H1 (cell line): ENCODE measurements around the gene STAC2. TPM values are rescaled to one million over a fixed set of nuclear protein-coding genes. Genes with fewer than 3 reads are reported as not detected.

Experiments
- CTCF ChIA-PET: fragments of 300-600 bp; sonication (Branson Sonifier 250); formaldehyde crosslinking; loops from one replicate; lab custom pipeline; 2021; ENCODE audit not compliant: partially characterized antibody; lab: Charles Lee
- POLR2A ChIA-PET: fragments of 300-600 bp; sonication (Branson Sonifier 250); formaldehyde crosslinking; loops from one replicate; lab custom pipeline; 2021; ENCODE audit warnings: inconsistent platforms; ENCODE audit not compliant: partially characterized antibody; lab: Charles Lee
- DNase-seq, 2 experiments: peaks; one replicate each; pipeline versions ENCODE4 v3.0.0 to v3.0.0-alpha.2; 2010 to 2022; ENCODE audit warnings: low spot score in 2 of 2, low read depth in 1 of 2, mixed read lengths in 1 of 2
- FAIRE-seq: peaks from 2 replicates; lab custom pipeline; 2011; peaks lifted over from hg19 to GRCh38; lab: Jason Lieb, UNC
- H2AFZ ChIP-seq: 2 replicates; pipeline ENCODE4 v1.8.1; 2012; ENCODE audit warnings: low read length, inconsistent platforms
- H2AK5ac ChIP-seq: 2 replicates; pipeline ENCODE4 v1.6.1; 2013; ENCODE audit warnings: low read depth, low read length
- H2BK120ac ChIP-seq: replicated peaks from 2 replicates; pipeline ENCODE3; 2013; ENCODE audit warnings: low read depth, low read length, inconsistent platforms
- H2BK12ac ChIP-seq: 2 replicates; pipeline ENCODE4 v1.6.1; 2013; ENCODE audit warnings: low read depth, low read length
- H2BK15ac ChIP-seq: 2 replicates; pipeline ENCODE4 v1.6.1; 2013; ENCODE audit warnings: low read length
- H2BK20ac ChIP-seq: 2 replicates; pipeline ENCODE4 v1.6.1; 2013; ENCODE audit warnings: low read length
- H2BK5ac ChIP-seq: 2 replicates; pipeline ENCODE4 v1.6.1; 2013; ENCODE audit warnings: low read depth, low read length
- H3K14ac ChIP-seq: 2 replicates; pipeline ENCODE4 v1.6.1; 2013; ENCODE audit warnings: inconsistent platforms; ENCODE audit not compliant: insufficient read length
- H3K18ac ChIP-seq: 2 replicates; pipeline ENCODE4 v1.6.1; 2013; ENCODE audit warnings: low read length; ENCODE audit errors: extremely low read depth
- H3K23ac ChIP-seq: 2 replicates; pipeline ENCODE4 v1.6.1; 2013; ENCODE audit warnings: inconsistent platforms; ENCODE audit not compliant: insufficient read length
- H3K23me2 ChIP-seq: 2 replicates; pipeline ENCODE4 v1.6.1; 2013; ENCODE audit warnings: low read depth, low read length
- H3K27ac ChIP-seq: 2 replicates; pipeline ENCODE4 v1.6.1; 2011; ENCODE audit warnings: low read depth, low read length, inconsistent platforms
- H3K27me3 ChIP-seq, 4 experiments: replicated peaks in 1 of 4; 1 replicate in 1 of 4; 2 replicates in 3 of 4; pipeline versions ENCODE4 v1.6.1 to v1.8.1; 2011 to 2013; ENCODE audit warnings: low read length in 3 of 4, mild to moderate bottlenecking in 3 of 4, inconsistent platforms in 2 of 4, mixed read lengths in 2 of 4, moderate library complexity in 1 of 4; ENCODE audit not compliant: control insufficient read depth in 3 of 4, insufficient read depth in 3 of 4; ENCODE audit errors: extremely low read depth in 1 of 4
- H3K36me3 ChIP-seq, 4 experiments: 2 replicates each; pipeline versions ENCODE4 v1.6.1 to v1.8.1; 2011 to 2013; ENCODE audit warnings: mild to moderate bottlenecking in 4 of 4, low read length in 3 of 4, moderate library complexity in 2 of 4, control low read depth in 1 of 4, inconsistent platforms in 1 of 4; ENCODE audit not compliant: insufficient read depth in 4 of 4, control insufficient read depth in 2 of 4
- H3K4ac ChIP-seq: replicated peaks from 2 replicates; pipeline ENCODE3; 2013; ENCODE audit warnings: low read length, low read depth, mixed read lengths, inconsistent platforms; ENCODE audit not compliant: insufficient read length
- H3K4me1 ChIP-seq, 4 experiments: replicated peaks in 1 of 4; 1 replicate in 1 of 4; 2 replicates in 3 of 4; pipeline versions ENCODE4 v1.6.1 to v1.8.1; 2011 to 2013; ENCODE audit warnings: low read length in 3 of 4, inconsistent platforms in 2 of 4, mixed read lengths in 1 of 4; ENCODE audit not compliant: insufficient read depth in 4 of 4, control insufficient read depth in 3 of 4
- H3K4me2 ChIP-seq, 2 experiments: 2 replicates each; pipeline versions ENCODE4 v1.6.1 to v1.8.1; 2011 to 2013; ENCODE audit warnings: low read depth in 2 of 2, low read length in 2 of 2, control low read depth in 1 of 2, inconsistent platforms in 1 of 2, mild to moderate bottlenecking in 1 of 2; ENCODE audit not compliant: insufficient read depth in 1 of 2
- H3K4me3 ChIP-seq, 4 experiments: fragments of 200-600, 300-600 bp in 1 of 4; sonication (generic), shearing (Covaris generic), sonication (Bioruptor Twin) in 1 of 4; 2 replicates each; pipeline versions ENCODE4 v1.5.1 to v1.8.1; 2011 to 2016; ENCODE audit warnings: low read length in 4 of 4, low read depth in 3 of 4, control low read depth in 2 of 4, inconsistent platforms in 2 of 4, mild to moderate bottlenecking in 2 of 4, mixed read lengths in 1 of 4, moderate library complexity in 1 of 4; ENCODE audit not compliant: insufficient read depth in 2 of 4; ENCODE audit errors: extremely low read depth in 1 of 4
- H3K56ac ChIP-seq: replicated peaks from 2 replicates; pipeline ENCODE3; 2013; ENCODE audit warnings: low read depth, mild to moderate bottlenecking, mixed read lengths, low read length, inconsistent platforms; ENCODE audit not compliant: insufficient read length
- H3K79me1 ChIP-seq: 2 replicates; pipeline ENCODE4 v1.6.1; 2013; ENCODE audit warnings: low read depth, low read length, control low read depth
- H3K79me2 ChIP-seq, 2 experiments: 2 replicates each; pipeline versions ENCODE4 v1.6.1 to v1.8.1; 2012 to 2013; ENCODE audit warnings: low read length in 2 of 2, mild to moderate bottlenecking in 2 of 2, inconsistent platforms in 1 of 2; ENCODE audit not compliant: insufficient read depth in 2 of 2, control insufficient read depth in 1 of 2
- H3K9ac ChIP-seq, 4 experiments: replicated peaks in 1 of 4; 1 replicate in 1 of 4; 2 replicates in 3 of 4; pipeline versions ENCODE4 v1.6.1 to v1.8.1; 2011 to 2013; ENCODE audit warnings: low read depth in 3 of 4, low read length in 3 of 4, control low read depth in 2 of 4, mild to moderate bottlenecking in 2 of 4, moderate library complexity in 2 of 4, inconsistent platforms in 1 of 4; ENCODE audit errors: extremely low read depth in 1 of 4
- H3K9me3 ChIP-seq, 2 experiments: 2 replicates each; pipeline versions ENCODE4 v1.6.1 to v1.8.1; 2012 to 2013; ENCODE audit warnings: mild to moderate bottlenecking in 2 of 2, moderate library complexity in 2 of 2, control low read depth in 1 of 2, inconsistent platforms in 1 of 2, low read depth in 1 of 2, low read length in 1 of 2, mixed read lengths in 1 of 2; ENCODE audit not compliant: insufficient read depth in 2 of 2
- H4K20me1 ChIP-seq, 2 experiments: replicated peaks in 1 of 2; 2 replicates each; pipeline versions ENCODE3 to v1.8.1; 2011 to 2013; ENCODE audit warnings: inconsistent platforms in 2 of 2, low read length in 2 of 2, mild to moderate bottlenecking in 1 of 2; ENCODE audit not compliant: insufficient read depth in 2 of 2, control insufficient read depth in 1 of 2
- H4K5ac ChIP-seq: 2 replicates; pipeline ENCODE4 v1.6.1; 2013; ENCODE audit warnings: low read length, low read depth, mixed read lengths, inconsistent platforms; ENCODE audit not compliant: insufficient read length
- H4K8ac ChIP-seq: 2 replicates; pipeline ENCODE4 v1.8.0; 2013; ENCODE audit warnings: mild to moderate bottlenecking, moderate library complexity, low read length, inconsistent platforms; ENCODE audit not compliant: insufficient read depth; ENCODE audit errors: extremely low read depth
- H4K91ac ChIP-seq: replicated peaks from 2 replicates; pipeline ENCODE3; 2013; ENCODE audit warnings: low read length, mixed read lengths, inconsistent platforms; ENCODE audit not compliant: insufficient read length
- CHD2 ChIP-seq: IDR thresholded peaks from 2 replicates; pipeline ENCODE4 v1.6.1; 2012; ENCODE audit warnings: low read length, improper control_type of control experiment
- FOSL1 ChIP-seq: IDR thresholded peaks from 2 replicates; pipeline ENCODE4 v1.6.1; 2011; ENCODE audit warnings: mild to moderate bottlenecking, low read depth, low read length, moderate library complexity; ENCODE audit not compliant: insufficient read depth
- TEAD4 ChIP-seq: IDR thresholded peaks from 2 replicates; pipeline ENCODE4 v1.6.1; 2012; ENCODE audit warnings: low read depth, low read length, inconsistent platforms, mixed read lengths
- WGBS, 2 experiments: shearing (Covaris generic) in 1 of 2; methylation state at CpG; one replicate each; pipeline versions ENCODE4 v1.1.6 to v1.1.7; 2013 to 2015; ENCODE audit warnings: low lambda C conversion rate in 2 of 2, mixed read lengths in 2 of 2, inconsistent platforms in 1 of 2, low coverage in 1 of 2, missing lambda C conversion rate in 1 of 2; ENCODE audit not compliant: insufficient replicate concordance in 2 of 2, insufficient coverage in 1 of 2, insufficient read length in 1 of 2; ENCODE audit errors: extremely low coverage in 1 of 2, missing lambda C conversion rate in 1 of 2; 5-methylcytosine and 5-hydroxymethylcytosine counted together
- polyA plus RNA-seq, 7 experiments: library from polyadenylated mRNA; depleted of rRNA in 3 of 7; stranded (reverse) in 5 of 7; unstranded in 2 of 7; fragments of >200 nt in 5 of 7; fragments of 200-250 nt in 2 of 7; gene quantifications; 1 replicate in 5 of 7; 2 replicates in 1 of 7; 4 replicates in 1 of 7; pipeline versions ENCODE4 v1.2.1 to v1.2.3, GENCODE V29; 2011 to 2013; ENCODE audit warnings: missing spikeins in 2 of 7, mixed read lengths in 2 of 7
- total RNA-seq: library from RNA; stranded (reverse); fragmentation: NEBNext Ultra II Directional; extraction: Animal tissue kit (Norgen Biotek cat#: 25700); gene quantifications from 2 replicates; pipeline ENCODE4 v1.2.1, GENCODE V29; 2021

The STAC2 gene
- total and polyA plus RNA-seq, 2 of the 8 experiments (the other 6 are each of a cell fraction or from before 2014, with no cell fraction given): 1.5 to 6.0 TPM

GRCh38 chr17:39219647-39220154 is 6.0 kb downstream of the STAC2 start:
- ChIA-PET POLR2A (interaction anchor here (0.9 to 7.8 kb wide), 3 partner anchors 14 to 44 kb away, joined by 3 to 92 read pairs (median 6); partner anchors contain the start of gene RPL19), CTCF (interaction anchor here (1.5 to 24.1 kb wide), 4 partner anchors 9 to 54 kb away, joined by 3 to 982 read pairs (median 18); partner anchors contain the start of gene ARL5C)
- Histone ChIP-seq H4K20me1 (no peaks in the 10 kb centered on the region), H3K36me3 (no peaks in the 10 kb centered on the region; a peak in 1 of 8 replicates), H2BK12ac (no peak overlapping the region), H2BK5ac (no peak overlapping the region), H3K79me1 (no peaks in the 10 kb centered on the region), H3K23me2 (peaks cover under 1% of the 10 kb centered on the region; the same call in 1 of the 2 replicates), H2BK20ac (no peak overlapping the region), H3K56ac (no peak overlapping the region), H3K4ac (no peak overlapping the region), H3K18ac (no peak overlapping the region), H4K5ac (no peak overlapping the region), H4K91ac (no peak overlapping the region), H3K4me2 (no peak overlapping the region), H2BK120ac (no peak overlapping the region), H3K27ac (no peak overlapping the region), H2AK5ac (no peak overlapping the region), H3K14ac (no peak overlapping the region), H2AFZ (no peak overlapping the region), H2BK15ac (no peak overlapping the region), H3K23ac (no peak overlapping the region), H3K27me3 (peaks cover 6 to 35% (median 27%) of the 10 kb centered on the region in 4 experiments), H3K4me3 (no peak overlapping the region), H3K79me2 (no peaks in the 10 kb centered on the region), H3K9ac (no peak overlapping the region), H4K8ac (peak overlapping the region; percentile 32; the same call in 1 of the 2 replicates), H3K9me3 (no peaks in the 10 kb centered on the region), H3K4me1 (peaks cover 0 to 15% (median 9%) of the 10 kb centered on the region in 4 experiments; a peak in 5 of 7 replicates)
- 91% methylated on average over 8 of the region's 8 CpGs; no CpG with 5 or more reads in 1 of the 2 experiments for WGBS, 2 experiments
- no peak for DNase-seq
- no peak for FAIRE-seq
- no peak for TF ChIP-seq CHD2
- no peak for TF ChIP-seq FOSL1
- TF ChIP-seq TEAD4: no peak
